Duodenal mucosa (tissue), 2 donors: ENCODE measurements around the gene RCOR2.

Experiments used
- H3K27ac ChIP-seq: one replicate; pipeline ENCODE4 v1.7.0; 2013; ENCODE audit warnings: low read depth, low read length
- H3K27me3 ChIP-seq, 2 donors: one replicate each; pipeline ENCODE4 v1.7.0; 2013; ENCODE audit warnings: low read length in 2 of 2, control low read depth in 1 of 2; ENCODE audit not compliant: insufficient read depth in 2 of 2, control insufficient read depth in 1 of 2
- H3K36me3 ChIP-seq, 2 donors: one replicate each; pipeline ENCODE4 v1.7.0; 2013; ENCODE audit warnings: low read length in 2 of 2, control low read depth in 1 of 2; ENCODE audit not compliant: insufficient read depth in 2 of 2, control insufficient read depth in 1 of 2
- H3K4me1 ChIP-seq, 2 donors: one replicate each; pipeline ENCODE4 v1.7.0; 2013; ENCODE audit warnings: low read length in 2 of 2, control low read depth in 1 of 2; ENCODE audit not compliant: insufficient read depth in 2 of 2, control insufficient read depth in 1 of 2
- H3K4me3 ChIP-seq, 2 donors: one replicate each; pipeline ENCODE4 v1.7.0; 2013; ENCODE audit warnings: low read length in 2 of 2, low read depth in 1 of 2
- H3K9ac ChIP-seq, 2 donors: one replicate each; pipeline ENCODE4 v1.7.0; 2013; ENCODE audit warnings: low read length in 2 of 2, low read depth in 1 of 2
- H3K9me3 ChIP-seq, 2 donors: one replicate each; pipeline ENCODE4 v1.7.0; 2013; ENCODE audit warnings: low read length in 2 of 2, control low read depth in 1 of 2; ENCODE audit not compliant: control insufficient read depth in 1 of 2

The RCOR2 gene

DNA sequence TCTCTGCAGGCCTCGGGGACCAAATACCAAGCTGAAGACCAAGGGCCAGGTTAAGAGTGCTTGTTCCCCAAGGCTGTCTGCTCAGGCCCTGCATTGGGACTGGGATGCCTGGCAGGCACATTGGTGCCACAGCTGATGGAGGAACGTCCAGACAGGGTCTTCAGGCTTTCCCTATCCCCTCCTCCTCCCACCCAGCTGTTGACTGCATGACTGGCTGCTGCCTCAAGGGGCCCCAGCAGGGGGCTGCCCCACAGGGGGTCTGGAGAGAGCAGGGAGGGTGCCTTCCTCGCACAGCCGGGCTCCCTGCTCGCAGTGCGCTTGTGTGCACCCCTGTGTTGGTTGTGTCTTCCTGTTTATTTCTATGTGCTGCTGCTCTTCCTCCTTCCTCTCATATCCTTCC is 9.9 kb downstream of the RCOR2 start:
- Histone ChIP-seq H3K9me3 (no peaks in the 10 kb centered on the region), H3K4me3 (no peak overlapping the region), H3K9ac (no peak overlapping the region), H3K27ac (no peak overlapping the region), H3K27me3 (no peaks in the 10 kb centered on the region), H3K4me1 (no peaks in the 10 kb centered on the region), H3K36me3 (peaks cover 37 to 61% of the 10 kb centered on the region in 2 donors)

DNA sequence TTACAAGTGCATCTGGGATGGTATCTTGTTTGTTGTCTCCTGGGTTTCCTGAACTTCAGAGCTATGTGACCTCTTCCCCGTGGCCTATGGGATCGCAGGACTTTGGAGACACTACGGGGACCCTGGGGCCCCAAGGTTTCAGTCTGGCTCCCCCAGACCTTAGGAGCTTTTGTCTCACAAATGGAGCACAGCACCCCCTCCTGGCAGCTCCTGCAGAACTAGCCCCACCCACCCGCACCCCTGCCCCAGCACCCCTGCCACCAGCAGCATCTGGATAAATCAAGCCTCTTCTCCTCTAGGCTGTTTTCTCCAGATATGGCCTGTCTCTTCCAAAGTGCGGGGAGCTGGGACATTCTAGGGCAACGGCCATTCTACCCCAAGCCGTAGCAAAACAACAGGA is 10.4 kb downstream of the RCOR2 start:
- no peaks in the 10 kb centered on the region for H3K27me3 ChIP-seq
- H3K9me3 ChIP-seq, result no peaks in the 10 kb centered on the region
- H3K36me3 ChIP-seq, result peaks cover 41 to 66% of the 10 kb centered on the region in 2 donors
- no peaks in the 10 kb centered on the region for H3K4me1 ChIP-seq
- H3K27ac ChIP-seq, result no peak overlapping the region
- no peak overlapping the region for H3K9ac ChIP-seq
- no peak overlapping the region for H3K4me3 ChIP-seq

DNA sequence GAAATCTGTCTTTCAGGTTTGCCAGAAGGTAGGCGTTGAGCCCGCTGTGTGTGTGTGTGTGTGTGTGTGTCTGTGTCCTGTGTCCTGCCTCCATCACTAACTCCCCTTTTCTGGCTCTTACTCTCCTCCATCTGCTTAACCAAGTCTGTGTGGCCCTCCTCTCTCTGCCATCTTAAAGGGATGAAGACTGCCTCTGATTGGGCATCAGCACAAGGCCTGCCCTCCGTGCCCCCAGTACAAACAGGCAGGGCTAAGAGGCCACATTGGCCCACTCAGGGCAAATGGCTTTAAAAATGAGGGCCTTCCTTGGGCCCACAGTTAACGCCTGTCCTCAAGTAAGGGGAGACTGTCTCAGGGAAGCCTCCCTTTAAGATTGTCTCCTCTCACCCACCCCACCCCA is 10.9 kb downstream of the RCOR2 start:
- peaks cover 42 to 71% of the 10 kb centered on the region in 2 donors for H3K36me3 ChIP-seq
- no peaks in the 10 kb centered on the region for H3K4me1 ChIP-seq

DNA sequence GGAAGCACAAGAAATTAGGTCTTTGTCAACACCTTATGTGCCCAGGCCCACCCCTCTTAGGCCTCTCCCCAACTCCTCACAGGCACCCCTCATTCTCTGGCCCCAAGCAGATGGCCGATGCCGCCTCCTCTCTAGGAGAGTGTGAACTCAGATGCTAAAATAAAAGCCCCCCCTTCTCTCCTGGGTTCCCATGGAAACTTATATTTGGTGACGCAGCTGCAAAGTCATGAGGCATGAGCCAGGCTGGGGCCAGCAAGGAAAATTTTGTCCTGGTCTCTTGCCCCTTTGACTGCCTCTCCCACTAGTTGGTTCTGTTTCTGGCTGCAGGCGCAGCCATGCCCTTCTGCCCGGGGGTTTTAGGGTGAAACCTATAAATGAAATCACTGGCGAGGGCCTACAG is 11.8 kb downstream of the RCOR2 start:
- Histone ChIP-seq H3K4me3 (no peak overlapping the region), H3K9ac (no peak overlapping the region), H3K4me1 (no peaks in the 10 kb centered on the region), H3K9me3 (no peaks in the 10 kb centered on the region), H3K27me3 (no peaks in the 10 kb centered on the region), H3K27ac (no peak overlapping the region), H3K36me3 (peaks cover 51 to 80% of the 10 kb centered on the region in 2 donors)

More for the DNA sequence above, 10.9 kb downstream of the RCOR2 start:
- Histone ChIP-seq H3K27ac (no peak overlapping the region), H3K9me3 (no peaks in the 10 kb centered on the region), H3K27me3 (no peaks in the 10 kb centered on the region), H3K4me3 (no peak overlapping the region), H3K9ac (no peak overlapping the region)

DNA sequence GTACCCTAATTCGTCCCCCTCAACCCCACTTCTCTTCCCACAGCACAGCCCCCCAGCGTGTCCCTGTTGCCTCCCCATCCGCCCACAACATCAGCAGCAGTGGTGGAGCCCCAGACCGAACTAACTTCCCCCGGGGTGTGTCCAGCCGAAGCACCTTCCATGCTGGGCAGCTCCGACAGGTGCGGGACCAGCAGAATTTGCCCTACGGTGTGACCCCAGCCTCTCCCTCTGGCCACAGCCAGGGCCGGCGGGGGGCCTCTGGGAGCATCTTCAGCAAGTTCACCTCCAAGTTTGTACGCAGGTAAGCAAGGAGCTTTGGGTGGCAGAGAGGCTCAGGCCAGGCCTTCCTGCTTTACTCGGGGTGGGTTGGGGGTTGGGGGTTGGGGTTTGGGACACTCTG is 12.2 kb downstream of the RCOR2 start:
- Histone ChIP-seq H3K36me3 (peaks cover 56 to 84% of the 10 kb centered on the region in 2 donors), H3K27me3 (no peaks in the 10 kb centered on the region), H3K4me1 (no peaks in the 10 kb centered on the region), H3K9me3 (no peaks in the 10 kb centered on the region), H3K27ac (no peak overlapping the region), H3K9ac (no peak overlapping the region), H3K4me3 (no peak overlapping the region)

DNA sequence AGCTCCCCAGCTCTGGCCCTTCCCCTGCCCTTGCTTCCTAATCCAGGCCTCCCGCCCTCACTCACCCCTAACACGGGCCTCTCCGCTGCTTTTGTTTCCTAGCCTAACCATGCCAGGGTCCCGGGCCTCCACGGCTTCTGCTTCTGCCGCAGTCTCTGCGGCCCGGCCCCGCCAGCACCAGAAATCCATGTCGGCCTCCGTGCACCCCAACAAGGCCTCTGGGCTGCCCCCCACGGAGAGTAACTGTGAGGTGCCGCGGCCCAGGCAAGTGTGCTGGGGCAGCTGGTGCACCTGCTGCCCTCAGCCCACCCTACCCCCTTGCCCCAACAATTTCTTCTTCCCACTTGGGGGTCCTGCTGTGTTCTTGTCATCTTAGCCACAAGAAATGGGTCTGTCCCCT is 13.1 kb downstream of the RCOR2 start:
- no peak overlapping the region for H3K4me3 ChIP-seq
- H3K9me3 ChIP-seq, result no peaks in the 10 kb centered on the region
- H3K4me1 ChIP-seq, result no peaks in the 10 kb centered on the region
- no peak overlapping the region for H3K27ac ChIP-seq
- no peak overlapping the region for H3K9ac ChIP-seq
- H3K36me3 ChIP-seq, result peaks cover 62 to 91% of the 10 kb centered on the region in 2 donors
- no peaks in the 10 kb centered on the region for H3K27me3 ChIP-seq

DNA sequence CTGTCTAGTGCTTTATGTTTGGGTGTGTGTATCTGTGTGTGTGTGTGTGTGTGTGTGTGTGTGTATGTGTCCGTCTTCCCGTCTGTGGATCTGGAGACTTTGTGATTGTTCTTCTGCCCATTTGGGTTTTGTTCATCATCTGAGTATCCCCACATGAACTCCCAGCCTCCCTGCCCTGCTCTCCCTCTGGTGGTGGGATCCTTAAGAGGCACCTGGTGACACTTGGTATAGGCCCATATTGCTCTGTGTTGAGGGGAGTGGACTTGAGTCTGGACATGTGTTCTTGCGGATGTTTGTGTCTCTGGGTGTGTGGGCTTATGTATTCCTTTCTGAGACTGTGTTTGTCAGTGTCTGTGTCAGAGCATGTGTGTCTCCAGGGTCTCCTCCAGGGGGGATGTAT is 15.3 kb downstream of the RCOR2 start:
- Histone ChIP-seq H3K36me3 (peaks cover 60 to 95% of the 10 kb centered on the region in 2 donors), H3K4me1 (peaks cover 0 to under 1% of the 10 kb centered on the region in 2 donors), H3K9me3 (no peaks in the 10 kb centered on the region), H3K4me3 (no peak overlapping the region), H3K27ac (no peak overlapping the region), H3K27me3 (no peaks in the 10 kb centered on the region), H3K9ac (no peak overlapping the region)

DNA sequence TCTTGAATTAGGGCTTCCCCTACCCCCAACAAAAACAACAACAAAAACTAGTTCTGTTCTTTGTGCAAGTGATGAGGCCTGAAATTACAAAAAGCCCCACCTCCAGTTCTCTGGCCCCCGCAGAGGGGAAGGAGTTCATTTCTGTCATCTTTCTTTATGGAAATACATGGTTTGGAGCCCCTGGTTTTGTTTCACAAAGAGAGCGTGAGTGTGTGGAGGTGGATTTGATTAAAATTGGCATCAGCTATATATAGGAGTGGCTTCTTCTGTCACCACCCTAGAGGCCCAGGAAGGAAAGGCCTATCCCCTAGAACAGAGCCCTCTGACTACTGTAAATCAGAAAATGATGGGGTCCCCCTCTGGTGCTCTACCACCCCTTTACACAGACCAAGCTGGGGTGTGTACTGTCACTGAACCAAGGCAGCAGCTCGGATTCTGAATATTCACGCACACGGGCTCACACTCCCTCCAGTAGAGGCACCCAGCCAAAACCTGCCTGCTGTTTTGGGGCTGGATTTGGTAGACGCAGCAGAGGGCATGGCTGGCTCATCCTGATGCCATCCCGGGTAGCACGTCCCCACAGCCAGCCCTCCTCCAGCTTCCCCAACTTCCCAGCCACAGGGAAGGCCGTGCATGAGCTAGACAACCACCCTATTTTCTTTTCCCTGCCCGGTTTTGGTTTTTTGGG is 19.4 kb downstream of the RCOR2 start:
- H3K36me3 ChIP-seq, result peaks cover 45 to 78% of the 10 kb centered on the region in 2 donors
- H3K4me3 ChIP-seq, result no peak overlapping the region
- peaks cover 6 to 8% of the 10 kb centered on the region in 2 donors for H3K4me1 ChIP-seq
- H3K9ac ChIP-seq, result no peak overlapping the region
- no peaks in the 10 kb centered on the region for H3K27me3 ChIP-seq
- H3K9me3 ChIP-seq, result no peaks in the 10 kb centered on the region
- H3K27ac ChIP-seq, result no peak overlapping the region

DNA sequence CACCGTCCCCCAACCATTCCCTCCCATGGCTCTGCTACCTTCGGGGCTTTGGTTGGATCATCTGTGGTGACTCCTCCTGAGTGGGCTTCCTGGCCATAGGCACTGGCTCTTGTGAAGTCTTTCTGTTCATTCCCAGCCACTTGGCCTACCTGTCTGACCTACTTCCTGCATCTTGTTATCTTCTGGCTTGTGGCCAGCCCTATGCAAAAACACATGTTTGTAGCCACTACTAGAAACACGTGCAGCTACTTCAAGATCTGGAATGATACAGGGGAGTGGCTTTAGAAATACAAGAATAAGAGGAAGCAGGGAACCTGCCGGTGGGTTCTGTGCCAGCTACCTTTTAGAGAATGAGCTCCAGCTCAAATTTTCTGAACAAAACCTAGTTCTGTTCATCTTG is 20.9 kb downstream of the RCOR2 start:
- Histone ChIP-seq H3K36me3 (peaks cover 37 to 69% of the 10 kb centered on the region in 2 donors), H3K9me3 (no peaks in the 10 kb centered on the region), H3K9ac (no peak overlapping the region), H3K4me1 (peaks cover 18 to 21% of the 10 kb centered on the region in 2 donors), H3K4me3 (no peak overlapping the region), H3K27me3 (no peaks in the 10 kb centered on the region), H3K27ac (no peak overlapping the region)

DNA sequence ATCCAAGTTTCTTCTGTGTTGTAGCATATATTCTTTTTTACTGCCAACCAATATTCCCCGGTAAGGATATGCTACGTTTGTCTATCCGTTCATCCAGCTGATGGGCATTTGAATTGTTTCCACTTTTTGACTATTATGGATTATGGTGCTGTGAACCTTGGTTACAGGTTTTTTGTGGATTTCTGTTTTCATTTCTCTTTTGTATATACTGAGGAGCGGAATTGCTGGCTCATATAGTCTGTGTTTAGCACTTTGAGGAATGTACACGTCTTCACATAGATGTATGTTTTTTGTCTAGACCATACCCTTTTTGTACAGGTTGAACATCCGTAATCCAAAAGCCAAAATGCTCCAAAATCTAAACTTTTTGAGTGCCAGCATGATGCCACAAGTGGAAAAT is 23.6 kb downstream of the RCOR2 start:
- peaks cover 13 to 42% of the 10 kb centered on the region in 2 donors for H3K36me3 ChIP-seq

More for the DNA sequence above, 23.6 kb downstream of the RCOR2 start:
- Histone ChIP-seq H3K27ac (no peak overlapping the region), H3K9ac (no peak overlapping the region), H3K4me3 (no peak overlapping the region), H3K27me3 (no peaks in the 10 kb centered on the region), H3K4me1 (peaks cover 43 to 45% of the 10 kb centered on the region in 2 donors), H3K9me3 (no peaks in the 10 kb centered on the region)
